GM19240 (cell line): ENCODE measurements around the gene AMBRA1.

Source experiments
- DNase-seq: peaks from one replicate; pipeline ENCODE4 v3.0.0; 2011; ENCODE audit warnings: low spot score; ENCODE audit not compliant: insufficient read length

AMBRA1 gene

GRCh38 chr11:46593550-46594373, at the start of gene AMBRA1:
Gene AMBRA1 (minus strand): TSS chr11:46594023. CDS start chr11:46548380, 45,643 bp downstream.
- DNase-seq = peak; percentile 46

- DNase-seq = no peak
These were observed 49.7 kb upstream of the AMBRA1 start for GRCh38 chr11:46643531-46643930.

GRCh38 chr11:46642627-46643335, 49.0 kb upstream of the AMBRA1 start:
- no peak for DNase-seq

- DNase-seq = no peak
These were observed 47.8 kb upstream of the AMBRA1 start for GRCh38 chr11:46641639-46642038.

GRCh38 chr11:46640036-46640788, 46.4 kb upstream of the AMBRA1 start:
- DNase-seq = no peak

- no peak for DNase-seq
These were observed 45.5 kb upstream of the AMBRA1 start for GRCh38 chr11:46639197-46639839.

- DNase-seq = no peak
These were observed 43.7 kb upstream of the AMBRA1 start for GRCh38 chr11:46637546-46637945.

- DNase-seq = no peak
These were observed 41.8 kb upstream of the AMBRA1 start for GRCh38 chr11:46635557-46636139.

GRCh38 chr11:46633291-46634217, 39.7 kb upstream of the AMBRA1 start:
- DNase-seq = no peak

GRCh38 chr11:46632502-46632901, 38.7 kb upstream of the AMBRA1 start:
- no peak for DNase-seq

GRCh38 chr11:46631676-46632075, 37.9 kb upstream of the AMBRA1 start:
- no peak for DNase-seq

- no peak for DNase-seq
These were observed 36.4 kb upstream of the AMBRA1 start for GRCh38 chr11:46630237-46630636.

- no peak for DNase-seq
These were observed 35.1 kb upstream of the AMBRA1 start for GRCh38 chr11:46628961-46629360.

GRCh38 chr11:46625406-46625805, 31.6 kb upstream of the AMBRA1 start:
- no peak for DNase-seq

GRCh38 chr11:46618837-46619236, 25.0 kb upstream of the AMBRA1 start:
- DNase-seq = no peak

GRCh38 chr11:46617972-46618314, 24.1 kb upstream of the AMBRA1 start:
- no peak for DNase-seq

- peak; percentile 87 for DNase-seq
These were observed 23.5 kb upstream of the AMBRA1 start, which contains the start of the genes ATG13 and HARBI1 for GRCh38 chr11:46617134-46617971. Gene ATG13 (plus strand): TSS chr11:46617553. CDS start chr11:46644292, 26,739 bp downstream. Gene HARBI1 (minus strand): TSS chr11:46617227. CDS start chr11:46616237, 990 bp downstream.

GRCh38 chr11:46616551-46617133, 22.8 kb upstream of the AMBRA1 start:
- DNase-seq = no peak

- no peak for DNase-seq
These were observed 21.9 kb upstream of the AMBRA1 start for GRCh38 chr11:46615756-46616155.
